ENCODE measurements around the gene PLA2G6. TPM values are rescaled to one million over a fixed set of nuclear protein-coding genes. Genes with fewer than 3 reads are reported as not detected.

PLA2G6 gene
- total and polyA plus RNA-seq, 2 of the 13 experiments (the other 11 are each of a cell fraction or from before 2014, with no cell fraction given) = 4.8 to 11.5 TPM

- TF ChIP-seq AGO1 (IDR thresholded peaks at IDR 0.05; ENCODE audit: low read depth, low read length, poor library complexity, severe bottlenecking) = no peak
- TF ChIP-seq RARA (CRISPR knock-in tag; IDR thresholded peaks at IDR 0.05) = peak; percentile 52
- TF ChIP-seq SAP130 (CRISPR knock-in tag; IDR thresholded peaks at IDR 0.05; ENCODE audit: low read depth) = peak; percentile 43; the same call in 1 of the 2 replicates
- peak; percentile 67 for TF ChIP-seq PPARG (CRISPR knock-in tag; conservative IDR thresholded peaks at IDR 0.05)
- peak; percentile 79 for TF ChIP-seq HNF4A (CRISPR knock-in tag; IDR thresholded peaks at IDR 0.05)
- peak in 1 of 2 experiments; percentile 76; a peak in 1 of 4 replicates for TF ChIP-seq NR2F1 (CRISPR knock-in tag; IDR thresholded peaks at IDR 0.05)
- TF ChIP-seq, protein P1, sequence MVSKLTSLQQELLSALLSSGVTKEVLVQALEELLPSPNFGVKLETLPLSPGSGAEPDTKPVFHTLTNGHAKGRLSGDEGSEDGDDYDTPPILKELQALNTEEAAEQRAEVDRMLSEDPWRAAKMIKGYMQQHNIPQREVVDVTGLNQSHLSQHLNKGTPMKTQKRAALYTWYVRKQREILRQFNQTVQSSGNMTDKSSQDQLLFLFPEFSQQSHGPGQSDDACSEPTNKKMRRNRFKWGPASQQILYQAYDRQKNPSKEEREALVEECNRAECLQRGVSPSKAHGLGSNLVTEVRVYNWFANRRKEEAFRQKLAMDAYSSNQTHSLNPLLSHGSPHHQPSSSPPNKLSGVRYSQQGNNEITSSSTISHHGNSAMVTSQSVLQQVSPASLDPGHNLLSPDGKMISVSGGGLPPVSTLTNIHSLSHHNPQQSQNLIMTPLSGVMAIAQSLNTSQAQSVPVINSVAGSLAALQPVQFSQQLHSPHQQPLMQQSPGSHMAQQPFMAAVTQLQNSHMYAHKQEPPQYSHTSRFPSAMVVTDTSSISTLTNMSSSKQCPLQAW (CRISPR knock-in tag; IDR thresholded peaks at IDR 0.05) = 0 out of 2 replicates have a peak, but pooled peaks have one; percentile 25
- TF ChIP-seq FOXP4 (CRISPR knock-in tag; IDR thresholded peaks at IDR 0.05) = peak; percentile 14; the same call in 1 of the 2 replicates
Observed at GRCh38 chr22:38193580-38193979, 11.9 kb upstream of the PLA2G6 start (continued).

DNA sequence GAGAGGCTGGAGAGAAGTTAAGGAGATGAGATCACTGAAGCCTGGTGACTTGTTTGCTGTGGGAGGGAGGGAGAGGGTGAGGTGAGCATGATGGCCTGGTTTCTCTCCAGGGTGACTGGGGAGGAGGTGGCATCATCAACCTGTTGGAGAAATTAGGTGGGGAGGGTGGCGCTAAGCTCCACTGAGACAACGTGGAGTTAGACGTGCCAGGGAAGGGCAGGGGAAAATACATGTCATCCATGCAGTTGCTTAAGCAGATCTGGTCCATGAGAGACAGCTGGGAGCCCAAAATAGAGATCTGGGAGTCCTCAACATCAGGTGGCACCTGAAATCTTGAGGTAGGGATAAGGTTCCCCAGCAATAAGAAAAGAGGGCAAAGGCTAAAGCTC, 10.8 kb upstream of the PLA2G6 start:
- H3K9me3 ChIP-seq (ENCODE audit: low read length) = no peaks in the 10 kb centered on the region
- TF ChIP-seq ZNF138 (CRISPR knock-in tag; IDR thresholded peaks at IDR 0.05; ENCODE audit: low read depth) = no peak
- no peak for TF ChIP-seq ZSCAN31 (CRISPR knock-in tag; IDR thresholded peaks at IDR 0.05; ENCODE audit: low read depth)
- no peak for TF ChIP-seq BHLHE40 (IDR thresholded peaks at IDR 0.05; ENCODE audit: low read length)
- TF ChIP-seq ZNF547 (CRISPR knock-in tag; IDR thresholded peaks at IDR 0.05) = 0 out of 2 replicates have a peak, but pooled peaks have one; percentile 39
- 0 out of 2 replicates have a peak, but pooled peaks have one; percentile 5 for TF ChIP-seq ZFX (CRISPR knock-in tag; IDR thresholded peaks at IDR 0.05; ENCODE audit: low read depth)
- no peak for TF ChIP-seq THAP11 (CRISPR knock-in tag; IDR thresholded peaks at IDR 0.05)
- TF ChIP-seq, protein P2, sequence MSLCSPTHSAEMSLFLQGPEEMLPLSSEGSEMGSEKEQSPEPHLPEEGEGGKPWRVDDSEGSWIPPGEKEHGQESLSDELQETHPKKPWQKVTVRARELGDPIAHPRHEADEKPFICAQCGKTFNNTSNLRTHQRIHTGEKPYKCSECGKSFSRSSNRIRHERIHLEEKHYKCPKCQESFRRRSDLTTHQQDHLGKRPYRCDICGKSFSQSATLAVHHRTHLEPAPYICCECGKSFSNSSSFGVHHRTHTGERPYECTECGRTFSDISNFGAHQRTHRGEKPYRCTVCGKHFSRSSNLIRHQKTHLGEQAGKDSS (CRISPR knock-in tag; IDR thresholded peaks at IDR 0.05; ENCODE audit: borderline replicate concordance, low read depth) = no peak
- no peak for TF ChIP-seq SIX1 (CRISPR knock-in tag; IDR thresholded peaks at IDR 0.05; ENCODE audit: borderline replicate concordance)
- TF ChIP-seq BORCS8-MEF2B (CRISPR knock-in tag; IDR thresholded peaks at IDR 0.05) = 0 out of 2 replicates have a peak, but pooled peaks have one; percentile 1
- TF ChIP-seq CHD4 (IDR thresholded peaks at IDR 0.05; ENCODE audit: borderline replicate concordance, low read length) = no peak
- TF ChIP-seq CENPT (CRISPR knock-in tag; IDR thresholded peaks at IDR 0.05; ENCODE audit: low read depth) = peak; percentile 24; the same call in 1 of the 2 replicates
- no peak for TF ChIP-seq TEAD2 (CRISPR knock-in tag; IDR thresholded peaks at IDR 0.05)

More for the DNA sequence above, 10.8 kb upstream of the PLA2G6 start:
- in situ Hi-C loops (cut with HindIII; ENCODE audit: extremely low pct_ligation_motif_present, low pct_unique_long_range_greater_than_20kb) (no loop called here), intact Hi-C loops (cut with micrococcal nuclease; ENCODE audit: unreplicated experiment) (no loop called here)
- Histone ChIP-seq H3K9ac (ENCODE audit: insufficient read depth, low read depth, low read length) (no peak overlapping the region), H3K4me1 (ENCODE audit: insufficient read depth, low read length) (peaks cover 72% of the 10 kb centered on the region), H3K4me3 (replicated peaks in 1 of 3; ENCODE audit: insufficient read depth in 1 of 3, low read depth in 2 of 3, low read length in 3 of 3) (no peak overlapping the region; a peak in 1 of 6 replicates), H3K79me2 (ENCODE audit: insufficient read depth, low read length) (no peaks in the 10 kb centered on the region), H3K4me2 (ENCODE audit: low read depth, low read length) (peak overlapping the region; percentile 45), H3K27ac (ENCODE audit: extremely low read length, insufficient read depth, low read length) (peak overlapping the region; percentile 6), H2AFZ (ENCODE audit: low read length) (no peak overlapping the region), H3K36me3 (replicated peaks in 1 of 2; ENCODE audit: control insufficient read depth in 1 of 2, insufficient read depth in 2 of 2, low read length in 2 of 2) (no peaks in the 10 kb centered on the region), H3K27me3 (ENCODE audit: control insufficient read depth in 1 of 2, insufficient read depth in 2 of 2, low read length in 2 of 2) (no peaks in the 10 kb centered on the region), H4K20me1 (ENCODE audit: insufficient read depth, low read length) (no peaks in the 10 kb centered on the region)
- ATAC-seq (no peak), FAIRE-seq (no peak), DNase-seq (ENCODE audit: low spot score) (no peak)
- CTCF ChIA-PET (ENCODE audit: low intra/inter-chr PET ratio, low total read pairs) = no interaction called here
- WGBS (ENCODE audit: low lambda C conversion rate) = 44% methylated on average over 3 of the region's 3 CpGs
- POLR2A ChIA-PET = interaction anchor here (1.3 to 2.1 kb wide), 4 partner anchors 9 to 26 kb away, joined by 3 to 8 read pairs (median 5); partner anchors contain the start of genes MAFF and PLA2G6
- no TSS peak for BruUV-seq (replicated peaks)
